MG63 (cell line): ENCODE data around the gene AREG. TPM values are rescaled to one million over a fixed set of nuclear protein-coding genes. Genes with fewer than 3 reads are reported as not detected.

Experiments
- DNase-seq: peaks from one replicate; pipeline ENCODE4 v3.0.0-alpha.2; 2020
- H3K27me3 ChIP-seq: fragments of 250-450 bp; sonication (Bioruptor Pico); 2 replicates; pipeline ENCODE4 v1.5.1; 2020; ENCODE audit warnings: mild to moderate bottlenecking, moderate library complexity
- H3K36me3 ChIP-seq: fragments of 250-450 bp; sonication (Bioruptor Pico); 2 replicates; pipeline ENCODE4 v1.5.1; 2020; ENCODE audit warnings: mild to moderate bottlenecking, moderate library complexity
- H3K4me3 ChIP-seq: fragments of 250-450 bp; sonication (Bioruptor Pico); 2 replicates; pipeline ENCODE4 v1.5.1; 2020; ENCODE audit warnings: mild to moderate bottlenecking, moderate library complexity
- H3K9me3 ChIP-seq: fragments of 250-450 bp; sonication (Bioruptor Pico); 2 replicates; pipeline ENCODE4 v1.5.1; 2020; ENCODE audit warnings: mild to moderate bottlenecking, moderate library complexity
- total RNA-seq: library from RNA; depleted of rRNA; stranded (reverse); fragments of >200 nt; shearing (Covaris generic); gene quantifications from 2 replicates; pipeline ENCODE4 v1.2.3, GENCODE V29; 2014; ENCODE audit warnings: low replicate concordance

The AREG gene
- total RNA-seq, 1 experiment from 2014 or later: not detected

DNA sequence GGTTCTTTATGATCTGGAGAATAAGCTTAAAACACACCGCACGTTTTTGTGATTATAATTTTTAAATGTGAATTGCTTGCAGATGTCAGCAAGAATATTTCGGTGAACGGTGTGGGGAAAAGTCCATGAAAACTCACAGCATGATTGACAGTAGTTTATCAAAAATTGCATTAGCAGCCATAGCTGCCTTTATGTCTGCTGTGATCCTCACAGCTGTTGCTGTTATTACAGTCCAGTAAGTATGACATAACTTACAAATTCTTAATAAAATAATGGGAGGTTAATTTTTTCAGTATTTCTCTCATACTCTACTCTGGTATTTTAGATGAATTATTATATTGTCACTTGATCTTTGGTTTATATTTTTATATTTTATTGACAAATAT lies 5.4 kb downstream of the AREG start:
- H3K9me3 ChIP-seq: no peaks in the 10 kb centered on the region
- no peak for DNase-seq
- H3K4me3 ChIP-seq: no peak overlapping the region
- no peaks in the 10 kb centered on the region for H3K36me3 ChIP-seq
- H3K27me3 ChIP-seq: no peaks in the 10 kb centered on the region

GRCh38 chr4:74451214-74451661 lies 6.3 kb downstream of the AREG start:
- no peaks in the 10 kb centered on the region for H3K9me3 ChIP-seq
- DNase-seq: no peak
- H3K36me3 ChIP-seq: no peaks in the 10 kb centered on the region
- H3K4me3 ChIP-seq: no peak overlapping the region
- H3K27me3 ChIP-seq: no peaks in the 10 kb centered on the region

GRCh38 chr4:74453037-74453635 lies 8.2 kb downstream of the AREG start:
- no peaks in the 10 kb centered on the region for H3K27me3 ChIP-seq
- DNase-seq: no peak

DNA sequence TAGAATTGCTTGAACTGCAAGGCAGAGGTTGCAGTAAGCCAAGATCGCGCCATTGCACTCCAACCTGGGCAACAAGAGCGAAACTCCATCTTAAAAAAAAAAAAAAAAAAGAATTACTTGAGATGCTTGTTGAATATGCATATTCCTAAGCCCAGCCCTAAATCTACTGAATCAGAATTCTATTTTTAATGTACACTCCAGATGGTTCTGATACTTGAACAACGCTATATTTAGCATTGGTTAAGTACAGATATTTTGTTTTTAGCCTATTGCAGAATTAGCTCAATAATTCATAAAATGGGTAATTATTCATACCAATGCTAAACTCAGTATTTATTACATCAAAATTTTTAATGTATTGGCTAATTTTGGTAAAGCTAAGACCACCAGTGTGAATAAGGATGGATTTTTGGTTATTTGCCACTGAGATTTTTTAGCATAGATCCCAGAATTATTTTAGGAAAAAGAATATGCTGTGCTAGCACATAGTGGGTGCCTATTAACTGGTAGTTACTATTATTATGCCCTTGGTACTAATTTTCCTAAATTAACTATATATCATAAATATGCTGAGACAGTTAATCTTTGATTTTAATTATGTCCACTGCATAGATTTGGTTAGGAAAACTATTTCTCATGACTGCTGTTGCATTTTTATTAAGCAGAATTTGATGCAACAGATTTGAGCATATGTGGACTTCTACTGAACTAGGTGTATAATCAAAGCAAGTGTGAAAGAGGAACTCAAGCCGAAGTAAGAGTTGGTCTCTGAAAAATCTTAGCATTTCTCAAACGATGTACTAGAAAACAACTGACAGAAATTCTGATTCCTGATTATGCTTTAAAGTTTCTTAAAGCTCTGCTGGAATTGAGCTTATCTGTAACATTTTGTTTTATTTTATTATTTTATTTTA lies 9.2 kb downstream of the AREG start:
- H3K9me3 ChIP-seq: no peaks in the 10 kb centered on the region
- no peak overlapping the region for H3K4me3 ChIP-seq
- DNase-seq: no peak
- H3K27me3 ChIP-seq: no peaks in the 10 kb centered on the region
- no peaks in the 10 kb centered on the region for H3K36me3 ChIP-seq

More at GRCh38 chr4:74453037-74453635, 8.2 kb downstream of the AREG start:
- H3K36me3 ChIP-seq: no peaks in the 10 kb centered on the region
- no peak overlapping the region for H3K4me3 ChIP-seq
- H3K9me3 ChIP-seq: no peaks in the 10 kb centered on the region

DNA sequence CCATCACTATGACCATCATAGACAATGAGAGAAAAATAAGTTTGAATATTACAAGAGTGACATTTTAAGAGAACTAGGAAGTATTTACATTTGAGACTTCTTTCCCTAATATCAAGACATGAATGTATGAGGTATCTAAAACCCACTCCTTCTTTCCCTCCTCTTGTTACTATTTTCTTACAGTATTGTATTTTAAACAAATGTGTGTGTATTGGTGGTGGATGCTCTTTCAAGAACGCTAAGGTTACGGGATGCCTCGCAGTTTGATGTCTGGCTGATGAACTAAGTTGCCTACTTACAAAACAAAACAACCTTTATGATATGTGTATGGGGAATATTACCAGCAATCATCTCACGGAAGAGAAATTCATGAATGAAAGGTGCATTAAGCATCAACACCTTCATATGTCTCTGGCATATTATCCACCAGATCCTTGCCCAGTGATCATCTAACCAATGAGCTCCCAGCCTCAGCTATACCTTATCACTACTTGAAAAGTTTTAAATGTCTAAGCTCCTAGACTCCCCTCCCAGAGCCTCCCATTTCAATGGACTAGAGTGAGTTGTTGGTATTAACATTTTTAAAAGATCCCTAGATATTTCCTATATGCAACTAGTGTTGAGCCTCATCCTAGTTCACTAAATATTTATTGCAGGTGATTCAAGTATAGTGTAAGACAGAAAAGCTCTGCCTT lies 10.6 kb downstream of the AREG start:
- Histone ChIP-seq H3K36me3 (no peaks in the 10 kb centered on the region), H3K27me3 (no peaks in the 10 kb centered on the region), H3K9me3 (no peaks in the 10 kb centered on the region), H3K4me3 (no peak overlapping the region)
- DNase-seq: no peak

- DNase-seq: no peak
- H3K9me3 ChIP-seq: no peaks in the 10 kb centered on the region
- no peak overlapping the region for H3K4me3 ChIP-seq
- no peaks in the 10 kb centered on the region for H3K27me3 ChIP-seq
- no peaks in the 10 kb centered on the region for H3K36me3 ChIP-seq
These were observed 11.3 kb downstream of the AREG start for GRCh38 chr4:74456056-74456744.

DNA sequence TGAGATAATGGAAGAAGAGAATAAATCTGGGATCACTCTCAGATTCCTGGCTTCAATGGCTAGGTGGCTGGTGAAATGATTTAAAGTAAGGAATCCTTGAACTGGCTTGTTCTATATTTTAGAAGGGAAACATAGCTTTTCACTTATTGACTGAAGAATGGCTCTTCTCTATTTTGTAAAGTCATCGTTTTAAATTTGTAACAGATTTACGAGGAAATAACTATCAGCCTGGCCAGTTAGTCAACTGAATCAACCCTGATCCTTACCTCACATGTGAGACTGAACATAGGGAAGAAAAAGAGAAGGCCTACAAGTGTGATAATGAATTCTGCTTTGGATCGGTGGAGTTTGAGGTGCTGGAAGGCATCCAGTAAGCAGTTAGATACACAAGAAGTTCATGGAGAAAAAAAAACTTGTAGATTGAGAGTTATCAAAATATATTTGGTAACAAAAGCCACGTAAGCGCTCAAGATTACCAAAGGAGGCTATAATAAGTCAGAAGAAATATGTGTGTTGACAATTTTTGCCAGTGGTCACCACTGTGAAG lies 12.0 kb downstream of the AREG start:
- H3K4me3 ChIP-seq: no peak overlapping the region
- H3K36me3 ChIP-seq: no peaks in the 10 kb centered on the region
- no peak for DNase-seq
- no peaks in the 10 kb centered on the region for H3K27me3 ChIP-seq
- H3K9me3 ChIP-seq: no peaks in the 10 kb centered on the region

DNA sequence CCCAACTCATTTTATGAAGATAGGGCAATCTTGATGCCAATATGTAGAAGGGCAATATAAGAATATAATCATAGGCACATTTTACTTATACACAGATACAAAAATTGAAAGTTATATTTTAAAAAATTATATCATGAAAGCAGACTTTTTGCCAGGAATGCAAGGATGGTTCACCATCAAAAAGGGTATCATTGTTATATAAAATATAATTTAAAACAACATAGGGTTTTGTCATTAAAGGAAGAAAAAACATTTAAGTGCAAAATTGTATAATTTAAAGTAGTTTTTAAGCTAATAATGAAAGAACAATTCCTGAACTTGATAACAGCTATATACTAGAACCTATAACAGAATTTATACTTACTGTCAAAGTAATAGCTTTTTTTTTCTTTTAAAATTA lies 15.9 kb downstream of the AREG start:
- DNase-seq: no peak
- H3K9me3 ChIP-seq: no peaks in the 10 kb centered on the region
- H3K4me3 ChIP-seq: no peak overlapping the region
- H3K27me3 ChIP-seq: no peaks in the 10 kb centered on the region
- no peaks in the 10 kb centered on the region for H3K36me3 ChIP-seq

DNA sequence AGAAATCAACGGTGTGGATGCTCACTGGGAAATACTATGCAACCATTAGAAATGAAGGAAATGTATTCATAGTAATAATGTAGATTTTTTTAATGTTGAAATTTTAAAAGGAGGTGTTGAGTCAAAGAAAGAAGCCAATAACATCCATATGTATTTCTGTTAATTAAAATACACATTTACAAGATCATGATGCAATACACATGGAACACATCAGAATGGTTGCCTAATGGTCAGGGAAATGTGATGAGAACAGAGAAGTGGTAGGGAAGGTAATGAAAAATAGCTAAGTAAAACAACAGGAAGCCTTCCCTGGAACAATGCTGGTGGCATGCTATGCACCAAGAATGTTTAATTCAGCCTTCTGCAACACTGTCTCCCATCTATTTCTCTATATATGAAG lies 18.2 kb downstream of the AREG start:
- H3K27me3 ChIP-seq: no peaks in the 10 kb centered on the region
- H3K9me3 ChIP-seq: no peaks in the 10 kb centered on the region
- no peak for DNase-seq
- H3K36me3 ChIP-seq: no peaks in the 10 kb centered on the region
- H3K4me3 ChIP-seq: no peak overlapping the region

- no peak for DNase-seq
- Histone ChIP-seq H3K36me3 (no peaks in the 10 kb centered on the region), H3K9me3 (no peaks in the 10 kb centered on the region), H3K27me3 (no peaks in the 10 kb centered on the region), H3K4me3 (no peak overlapping the region)
These were observed 19.4 kb downstream of the AREG start for GRCh38 chr4:74464291-74464690.

DNA sequence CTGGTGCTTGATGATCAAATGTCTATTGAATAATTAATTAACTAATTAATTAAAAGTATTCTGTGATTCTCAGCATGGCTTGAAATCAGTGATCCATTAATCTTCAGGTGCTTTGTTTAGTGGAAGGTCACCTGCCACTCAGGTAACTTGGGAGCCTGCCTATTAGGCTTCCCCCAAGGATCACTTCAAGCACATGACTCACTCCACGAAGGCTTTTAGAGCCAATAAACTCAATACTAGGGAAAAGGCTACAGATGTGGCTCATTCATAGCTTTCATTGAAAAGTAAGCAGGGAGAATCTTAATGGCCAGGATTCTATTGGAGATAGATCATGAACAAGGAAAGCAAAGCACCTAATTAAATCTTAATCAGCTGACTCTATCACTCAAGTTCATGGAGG lies 21.3 kb downstream of the AREG start:
- Histone ChIP-seq H3K36me3 (no peaks in the 10 kb centered on the region), H3K4me3 (no peak overlapping the region), H3K9me3 (no peaks in the 10 kb centered on the region), H3K27me3 (no peaks in the 10 kb centered on the region)
- DNase-seq: no peak

DNA sequence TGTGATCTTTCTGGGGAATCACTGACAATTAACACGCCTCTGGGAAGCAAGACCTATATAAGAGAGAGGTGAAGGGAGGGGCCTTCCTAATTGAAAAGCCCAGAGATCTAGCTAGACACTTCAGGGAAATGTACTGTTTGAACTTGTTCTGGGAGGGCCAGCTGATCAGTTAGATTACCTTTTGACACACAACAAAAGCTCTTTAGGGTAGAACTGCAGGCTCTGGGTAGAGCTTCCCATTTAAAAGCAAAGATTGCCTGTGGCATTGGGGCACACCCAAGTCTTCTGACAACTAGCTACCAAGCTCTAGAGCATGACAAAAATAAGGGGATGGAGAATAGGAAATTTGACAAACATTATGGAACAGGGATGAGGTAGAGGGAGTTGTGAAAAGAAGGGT lies 26.3 kb downstream of the AREG start:
- no peaks in the 10 kb centered on the region for H3K36me3 ChIP-seq
- no peaks in the 10 kb centered on the region for H3K27me3 ChIP-seq
- DNase-seq: no peak
- H3K9me3 ChIP-seq: no peaks in the 10 kb centered on the region
- H3K4me3 ChIP-seq: no peak overlapping the region

DNA sequence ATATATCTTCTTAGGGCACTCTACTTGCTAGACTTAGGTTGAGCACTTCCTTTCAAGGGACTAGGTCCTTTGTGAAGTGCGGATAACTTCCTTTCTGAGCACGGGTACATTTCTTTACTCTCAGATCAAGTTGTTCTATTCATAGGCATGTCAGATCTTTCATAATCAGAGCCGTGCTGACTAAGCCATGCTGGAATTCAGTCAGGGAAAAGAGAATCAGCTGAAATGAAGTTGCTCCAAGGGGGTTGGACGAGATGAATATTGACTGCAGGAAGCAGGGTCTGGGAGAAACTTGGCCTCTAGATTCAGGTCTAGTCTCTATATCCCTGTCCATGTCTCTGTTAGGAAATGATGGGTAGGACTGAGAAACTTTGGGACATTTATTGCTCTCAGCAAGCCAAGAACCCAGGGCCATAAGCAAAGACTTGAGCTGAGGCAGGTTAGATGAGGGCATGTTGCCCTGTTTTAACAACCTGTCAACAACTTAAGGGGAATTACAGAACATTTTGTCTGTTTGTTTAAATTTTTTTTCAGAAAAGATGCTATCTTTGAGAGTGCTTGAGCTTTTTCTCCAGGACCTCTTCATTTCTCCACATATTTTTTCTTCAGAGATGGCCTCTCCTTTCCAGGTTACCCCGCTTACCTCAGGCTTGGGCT lies 28.3 kb downstream of the AREG start:
- H3K27me3 ChIP-seq: no peaks in the 10 kb centered on the region
- no peaks in the 10 kb centered on the region for H3K9me3 ChIP-seq
- DNase-seq: peak; percentile 22
- no peak overlapping the region for H3K4me3 ChIP-seq
- no peaks in the 10 kb centered on the region for H3K36me3 ChIP-seq

- Histone ChIP-seq H3K36me3 (no peaks in the 10 kb centered on the region), H3K4me3 (no peak overlapping the region), H3K9me3 (no peaks in the 10 kb centered on the region), H3K27me3 (no peaks in the 10 kb centered on the region)
- no peak for DNase-seq
These were observed 29.6 kb downstream of the AREG start for GRCh38 chr4:74474345-74475090.

GRCh38 chr4:74475091-74475800 lies 30.3 kb downstream of the AREG start:
- no peaks in the 10 kb centered on the region for H3K9me3 ChIP-seq
- no peaks in the 10 kb centered on the region for H3K36me3 ChIP-seq
- DNase-seq: no peak
- H3K4me3 ChIP-seq: no peak overlapping the region
- no peaks in the 10 kb centered on the region for H3K27me3 ChIP-seq
